Measurements from ENCODE around the gene PLCG2.
"Not testable (repeated sequence)": the region's sequence is repeated elsewhere in the genome, so short reads cannot be mapped to it uniquely, and the experiment has no call there.

Gene PLCG2

DNA sequence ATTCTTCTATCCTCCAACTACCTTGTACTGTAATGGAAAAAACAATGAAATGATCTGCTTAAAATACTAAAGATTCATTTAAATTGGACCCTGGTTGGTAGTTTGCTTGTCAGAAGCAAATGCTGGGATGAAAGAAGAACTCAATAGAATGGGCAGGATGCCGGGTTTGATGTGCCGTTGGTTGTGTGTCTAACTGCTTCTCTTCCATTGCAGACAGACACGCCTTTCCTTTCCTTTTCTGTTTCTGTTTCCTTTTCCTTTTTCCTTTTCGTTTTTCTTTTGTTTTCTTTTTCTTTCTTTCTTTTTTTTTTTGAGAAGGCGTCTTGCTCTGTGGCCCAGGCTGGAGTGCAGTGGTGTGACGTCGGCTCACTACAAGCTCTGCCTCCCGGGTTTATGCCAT lies 64.6 kb downstream of the PLCG2 start:
- DNase-seq (ENCODE audit: low read depth), result no peak

DNA sequence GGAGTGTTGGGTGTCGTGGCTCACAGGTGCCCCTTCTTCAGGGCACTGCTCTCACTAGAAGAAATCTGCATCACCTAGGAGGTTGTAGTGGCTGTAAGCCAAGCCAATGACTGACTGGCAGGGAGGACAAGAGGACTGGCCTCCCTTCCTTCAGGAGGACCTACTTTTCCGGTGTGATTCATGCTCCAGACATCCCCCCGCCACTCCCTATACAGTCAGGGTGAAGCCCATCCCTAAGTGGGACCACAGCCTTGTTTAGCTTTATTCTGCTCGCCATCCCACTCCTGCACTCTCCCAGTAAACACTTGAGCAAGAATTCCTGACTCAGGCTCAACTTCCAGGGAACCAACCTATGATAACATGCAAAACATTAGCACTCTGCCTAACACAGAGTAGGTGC lies 67.0 kb downstream of the PLCG2 start:
- no peak for DNase-seq (ENCODE audit: low read depth)

DNA sequence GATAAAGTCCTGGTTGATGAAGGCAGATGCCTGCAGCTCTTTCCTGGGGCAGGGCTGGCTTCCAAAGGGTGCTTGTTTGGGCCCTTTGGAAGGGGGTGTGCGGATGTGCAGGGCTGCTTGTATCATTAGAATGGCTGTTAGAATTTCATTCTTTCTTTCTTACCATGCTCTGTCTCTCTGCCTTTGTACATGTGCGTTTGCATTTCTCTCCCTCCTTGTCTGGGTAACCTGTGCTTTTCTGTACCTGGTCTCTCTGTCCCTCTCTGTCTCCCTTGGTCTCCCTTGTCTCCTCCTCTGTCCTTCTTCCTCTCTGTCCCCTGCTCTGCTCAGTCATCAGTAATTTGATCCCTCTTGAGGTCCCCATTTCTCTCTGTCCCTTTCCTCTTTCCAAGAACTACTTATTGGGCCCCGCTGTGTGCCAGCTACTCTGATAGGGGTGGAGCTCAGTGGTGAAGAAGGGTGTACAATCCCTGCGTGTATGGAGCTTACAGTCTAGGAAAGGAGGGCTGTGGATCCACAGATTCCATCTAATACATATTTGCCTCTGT lies 69.3 kb downstream of the PLCG2 start:
- DNase-seq (ENCODE audit: low read depth), result no peak

DNA sequence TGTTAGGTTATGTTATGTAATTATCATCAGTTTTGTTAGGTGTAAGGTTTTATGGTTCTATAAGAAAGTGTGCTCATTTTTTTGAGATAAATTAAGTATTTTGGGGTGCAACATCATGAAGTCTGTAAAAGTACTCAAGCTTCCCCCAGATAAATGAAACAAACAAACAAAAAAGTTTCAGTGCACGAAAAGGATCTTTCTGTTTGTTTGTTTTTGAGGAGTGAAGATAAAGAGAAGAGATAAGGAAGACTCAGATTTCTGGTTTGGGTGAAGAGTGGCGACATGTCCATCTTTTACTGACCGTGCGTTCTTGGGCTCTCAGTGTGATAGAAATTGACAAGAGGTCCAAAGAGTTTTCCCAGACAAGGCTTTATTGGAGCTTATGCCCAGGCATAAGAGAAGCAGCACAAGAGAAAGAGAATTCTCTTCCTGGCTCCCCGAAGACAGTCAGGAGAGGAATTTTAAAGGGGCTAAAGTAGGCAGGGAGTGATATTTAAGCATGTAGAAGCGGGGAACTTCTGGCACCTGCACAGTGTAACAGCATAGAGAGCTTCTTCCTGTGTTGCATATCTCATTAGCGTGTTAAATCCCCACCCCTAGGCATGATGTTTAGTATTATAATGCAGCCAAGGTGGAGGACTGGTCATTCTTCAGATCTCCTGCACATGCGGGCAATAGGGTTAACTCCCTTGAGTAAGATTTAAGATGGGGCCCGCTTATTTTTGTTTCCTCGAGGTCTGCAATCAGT lies 71.3 kb downstream of the PLCG2 start:
- DNase-seq (ENCODE audit: low read depth), result no peak

DNA sequence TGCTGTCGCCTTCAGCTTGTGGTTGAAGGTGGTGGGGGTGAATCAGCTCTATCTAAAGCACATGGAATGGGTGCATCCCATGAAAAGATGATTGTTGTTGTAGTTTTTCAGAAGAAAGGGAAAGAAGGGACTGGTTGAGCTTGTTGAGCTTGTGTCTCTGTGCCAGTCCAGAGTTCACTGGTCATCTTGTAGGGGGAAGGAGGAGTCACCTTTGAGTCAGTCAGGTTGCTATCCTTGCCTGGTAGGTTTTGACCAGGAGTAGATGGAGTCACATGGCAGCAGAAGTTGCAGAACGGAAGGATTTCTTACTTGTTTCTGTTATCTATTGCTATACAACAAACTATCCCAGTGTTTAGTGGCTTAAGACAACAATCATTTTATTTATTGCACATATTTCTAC lies 73.3 kb downstream of the PLCG2 start:
- DNase-seq (ENCODE audit: low read depth), result no peak

DNA sequence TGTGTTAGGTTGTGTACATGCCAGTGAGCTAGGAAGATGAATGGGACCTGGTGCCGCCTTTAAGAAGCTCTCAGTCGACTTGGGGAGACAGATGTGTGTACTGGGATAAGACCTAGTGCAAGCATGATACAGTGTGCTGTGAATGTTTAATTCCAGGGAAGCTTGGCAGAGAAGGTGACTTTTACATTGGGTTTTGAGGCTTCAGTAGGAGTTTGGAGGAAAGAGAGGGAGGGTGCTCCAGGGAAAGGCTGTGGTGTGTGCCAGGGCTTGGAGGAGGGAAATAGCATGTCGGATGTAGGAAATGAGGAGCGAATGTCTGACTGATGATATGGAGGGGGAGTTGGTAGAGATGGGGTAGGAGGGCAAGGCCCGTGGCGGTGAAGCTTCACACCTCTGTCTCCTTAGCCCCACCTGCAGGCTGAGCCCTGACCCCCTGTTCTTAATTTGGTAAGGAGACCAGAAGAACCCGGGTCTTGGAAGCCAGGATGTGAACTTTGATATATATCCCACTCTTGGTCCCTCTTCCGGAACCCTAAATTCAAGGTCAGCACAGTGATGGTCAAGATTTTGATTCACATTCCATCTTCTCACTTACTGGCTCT lies 76.6 kb downstream of the PLCG2 start:
- no peak for DNase-seq (ENCODE audit: low read depth)

DNA sequence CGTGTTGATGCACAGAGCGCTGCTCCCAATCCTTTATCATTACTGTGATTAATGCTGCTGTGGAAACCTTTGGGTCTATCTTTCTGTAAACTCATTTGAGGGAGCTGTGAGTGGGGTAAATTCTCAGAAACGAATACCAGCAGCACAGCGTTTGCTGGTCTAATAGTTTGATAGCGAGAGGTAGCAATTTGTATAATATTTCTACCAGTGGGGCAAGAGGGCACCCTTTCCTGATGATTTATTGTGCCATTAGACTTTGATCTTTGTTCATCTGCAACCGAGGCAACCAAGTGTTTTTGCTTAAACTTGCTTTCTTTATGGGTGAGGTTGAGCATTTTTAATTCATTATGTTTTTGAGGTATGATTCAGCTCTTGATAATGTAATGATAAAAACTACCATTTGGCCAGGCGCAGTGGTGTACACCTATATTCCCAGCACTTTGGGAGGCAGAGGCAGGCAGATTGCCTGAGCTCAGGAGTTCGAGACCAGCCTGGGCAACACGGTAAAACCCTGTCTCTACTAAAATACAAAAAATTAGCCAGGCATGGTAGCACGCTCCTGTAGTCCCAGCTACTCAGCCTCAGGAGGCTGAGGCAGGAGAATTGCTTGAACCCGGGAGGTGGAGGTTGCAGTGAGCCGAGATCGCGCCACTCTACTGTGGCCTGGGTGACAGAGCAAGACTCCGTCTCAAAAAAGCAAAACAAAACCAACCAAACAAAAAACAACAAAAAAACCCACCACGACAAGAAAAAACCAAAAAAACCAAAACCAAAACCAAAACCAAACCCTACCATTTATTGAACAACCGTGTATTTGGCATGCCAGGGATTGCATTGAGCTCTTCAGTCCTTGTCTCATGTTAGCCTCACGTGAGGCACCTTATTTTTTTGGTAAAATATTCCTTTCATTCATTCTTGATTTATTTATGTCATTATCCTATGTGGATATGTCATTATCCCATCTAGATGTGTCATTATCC lies 81.5 kb downstream of the PLCG2 start:
- no peak for DNase-seq (ENCODE audit: low read depth)

DNA sequence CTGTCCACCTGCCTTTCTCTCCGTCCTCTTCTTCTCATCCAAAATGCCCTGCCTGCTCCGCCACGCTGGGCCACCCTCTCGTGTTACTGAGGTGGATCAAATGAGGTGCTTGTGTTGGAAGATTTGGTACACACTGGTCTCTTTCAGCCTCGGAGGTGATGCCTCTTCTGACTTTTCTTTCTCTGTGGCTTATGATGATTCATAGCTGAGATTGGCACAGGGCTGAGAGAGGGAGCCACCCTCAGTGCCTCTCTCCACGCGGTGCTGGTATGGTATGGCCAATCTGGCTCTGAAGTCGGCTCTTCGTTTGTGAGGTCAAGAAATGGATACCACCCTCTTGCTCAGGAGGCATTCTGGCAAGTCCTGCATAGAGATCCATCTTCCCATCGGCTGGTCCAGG lies 82.4 kb downstream of the PLCG2 start:
- no peak for DNase-seq (ENCODE audit: low read depth)

DNA sequence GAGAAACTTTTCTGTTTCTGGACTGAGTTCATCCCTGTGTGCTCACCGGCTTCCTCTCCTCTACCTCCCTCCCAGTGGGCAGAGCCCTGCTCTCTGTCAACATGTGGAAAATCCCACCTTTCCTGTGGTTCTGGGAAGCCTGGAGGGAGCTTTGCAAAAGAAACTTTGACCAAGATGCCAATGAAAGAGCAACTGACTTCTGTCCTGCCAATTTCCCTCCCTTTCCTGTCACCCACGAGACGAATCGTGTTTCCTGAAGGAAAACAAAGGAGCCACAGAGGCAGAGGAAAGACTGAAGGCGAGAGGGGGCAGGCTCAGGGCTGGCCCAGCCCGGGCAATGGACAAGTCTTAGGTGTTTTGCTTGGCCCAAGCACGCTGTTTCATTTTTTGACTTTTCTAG lies 82.8 kb downstream of the PLCG2 start:
- no peak for DNase-seq (ENCODE audit: low read depth)

DNA sequence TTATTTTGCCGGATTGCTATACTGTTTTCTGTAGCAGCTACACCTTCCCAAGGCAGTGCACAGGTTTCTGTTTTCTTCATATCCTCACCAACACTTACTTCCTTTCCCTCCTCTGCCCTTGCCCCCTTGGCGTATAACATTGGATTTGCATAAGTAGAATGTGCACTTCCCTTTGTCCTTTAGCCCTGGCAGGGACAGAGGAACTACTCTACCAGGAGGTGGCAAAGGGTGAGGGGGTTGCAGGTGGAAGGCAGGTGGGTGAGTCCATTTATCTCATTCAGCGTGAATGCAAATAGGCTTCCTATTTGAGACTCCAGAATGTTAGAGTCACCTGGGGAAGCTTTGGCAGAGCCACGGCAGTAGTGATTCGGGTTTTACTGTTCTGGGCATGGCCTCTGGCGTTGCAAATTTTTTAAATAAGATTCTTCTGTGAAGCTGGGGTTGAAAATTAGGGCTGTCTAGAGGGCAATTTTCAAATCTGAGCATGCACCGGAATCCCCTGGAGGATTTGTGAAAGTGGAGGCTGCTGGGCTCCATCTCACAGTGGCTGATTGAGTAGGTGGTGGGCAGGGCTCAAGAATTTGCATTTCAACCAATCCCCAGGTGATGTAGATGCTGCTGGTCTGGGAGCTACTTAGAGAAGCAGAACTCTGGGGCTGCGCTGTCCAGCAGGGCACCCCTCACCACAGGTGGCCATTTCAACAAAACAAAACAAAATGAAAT lies 84.7 kb downstream of the PLCG2 start:
- DNase-seq (ENCODE audit: low read depth), result no peak

DNA sequence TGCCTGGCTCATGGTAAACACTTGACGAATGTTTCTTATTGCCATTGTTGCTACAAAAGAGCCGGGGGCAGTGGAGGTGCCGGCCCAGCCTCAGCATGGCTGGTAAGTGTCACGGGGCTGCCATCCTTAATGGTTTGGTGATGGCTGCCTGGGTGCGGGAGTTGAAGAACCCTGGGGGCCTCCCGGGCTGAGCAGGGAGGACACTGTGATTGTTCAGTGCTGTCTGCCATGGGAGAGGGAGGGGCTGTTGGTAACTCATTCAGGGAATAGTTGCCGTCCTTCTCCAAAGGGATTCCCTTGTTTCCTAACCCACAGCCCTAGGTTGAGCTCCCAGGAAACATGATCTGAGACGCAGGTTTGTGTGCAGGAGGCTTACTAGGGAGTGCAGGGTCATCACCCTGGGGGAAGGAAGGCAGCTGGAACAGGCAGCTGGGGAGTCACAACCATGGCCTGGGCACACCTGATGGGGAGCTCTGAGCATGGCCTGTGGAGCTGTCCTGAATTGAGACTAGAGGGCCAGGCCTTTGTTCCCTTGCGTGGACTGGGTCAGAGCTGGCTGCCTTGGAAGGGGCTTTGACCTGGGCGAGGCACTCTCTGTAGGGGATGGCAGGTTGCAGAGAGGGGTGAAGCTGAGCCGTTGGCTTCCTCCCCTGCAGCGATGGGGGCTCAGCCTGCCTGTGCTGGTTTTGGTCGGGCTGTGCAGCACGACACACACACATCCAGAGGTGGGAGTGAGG lies 85.7 kb downstream of the PLCG2 start:
- no peak for DNase-seq (ENCODE audit: low read depth)

DNA sequence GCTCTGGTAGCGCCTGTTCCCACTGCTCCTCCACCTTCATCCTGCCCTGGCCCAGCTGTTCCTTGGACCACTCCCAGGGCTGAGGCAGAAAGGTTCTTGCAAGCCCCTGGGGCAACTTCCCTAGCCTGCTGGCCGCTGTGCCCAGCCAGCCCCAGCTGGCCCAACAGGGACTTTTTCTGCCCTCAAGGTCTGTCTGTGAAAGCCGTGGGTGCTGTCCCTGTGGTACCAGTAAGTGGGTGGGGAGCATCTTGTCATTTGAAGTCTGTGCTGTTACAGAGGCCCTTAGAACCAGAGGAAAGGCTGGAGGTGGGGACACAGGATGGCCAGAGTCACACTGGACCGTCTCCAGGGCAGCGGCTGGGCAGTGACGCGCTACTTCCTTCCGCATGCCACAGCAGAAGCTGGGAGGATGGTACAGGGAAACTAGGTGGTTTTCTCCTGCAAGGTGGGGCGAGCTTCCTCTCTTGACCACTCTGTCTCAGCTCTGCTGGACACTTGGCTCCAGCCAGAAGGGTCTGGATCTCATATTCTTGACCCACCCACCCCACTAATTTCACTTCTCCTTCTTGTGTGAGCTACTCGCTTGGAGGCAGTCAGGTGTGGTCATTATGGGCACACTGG lies 87.8 kb downstream of the PLCG2 start:
- DNase-seq (ENCODE audit: low read depth), result no peak

DNA sequence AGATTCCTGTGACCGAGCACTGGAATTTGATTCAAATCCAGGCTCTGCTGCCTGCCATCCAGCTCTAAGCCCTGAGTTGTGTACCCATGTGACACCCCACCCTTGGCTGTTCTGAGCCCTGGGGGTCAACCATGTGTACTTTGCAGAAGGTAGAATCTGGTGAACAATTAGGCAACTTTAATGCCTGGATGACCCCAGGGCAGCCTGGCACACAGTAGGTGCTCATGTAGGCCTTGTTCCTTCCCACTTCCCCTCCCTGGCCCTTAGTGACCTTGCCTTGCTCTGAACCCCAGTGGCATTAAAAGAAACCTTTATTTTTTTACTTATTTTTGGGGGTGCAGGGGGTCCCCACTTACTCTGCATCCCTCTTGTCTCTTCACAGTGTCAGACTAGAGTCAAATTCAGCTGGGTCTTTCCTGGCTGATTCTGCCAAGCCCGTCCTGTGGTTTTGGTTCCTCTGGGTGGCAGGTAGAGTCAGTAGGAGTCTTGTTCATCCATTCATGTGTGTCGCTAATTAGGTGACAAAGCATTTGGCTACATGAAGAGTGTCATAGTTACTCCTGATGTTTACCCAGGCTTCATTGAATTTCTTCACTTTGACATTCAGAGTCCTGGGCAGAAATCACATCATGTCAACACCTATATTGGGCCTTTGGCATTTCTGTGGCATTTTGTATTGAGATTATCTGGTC lies 89.1 kb downstream of the PLCG2 start:
- no peak for DNase-seq (ENCODE audit: low read depth)

DNA sequence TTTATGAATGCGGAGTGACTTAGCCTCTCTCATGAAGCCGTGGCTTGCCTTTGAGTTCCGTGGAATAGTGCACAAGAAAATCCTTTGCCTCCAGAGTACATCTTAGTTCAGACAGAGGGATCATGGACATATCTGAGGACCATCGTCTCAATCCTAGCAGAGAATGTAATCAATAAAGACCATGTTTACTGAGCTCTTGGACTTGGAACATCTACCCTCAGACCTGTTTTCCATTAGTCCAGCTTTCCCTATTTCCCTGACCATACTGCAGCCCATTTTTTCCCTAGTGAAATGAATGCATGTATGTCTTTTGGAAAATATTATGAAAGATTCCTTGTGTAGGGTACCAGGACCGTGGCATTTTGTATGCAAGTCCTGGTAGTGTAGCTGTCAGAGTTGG lies 90.2 kb downstream of the PLCG2 start:
- DNase-seq (ENCODE audit: low read depth), result no peak

DNA sequence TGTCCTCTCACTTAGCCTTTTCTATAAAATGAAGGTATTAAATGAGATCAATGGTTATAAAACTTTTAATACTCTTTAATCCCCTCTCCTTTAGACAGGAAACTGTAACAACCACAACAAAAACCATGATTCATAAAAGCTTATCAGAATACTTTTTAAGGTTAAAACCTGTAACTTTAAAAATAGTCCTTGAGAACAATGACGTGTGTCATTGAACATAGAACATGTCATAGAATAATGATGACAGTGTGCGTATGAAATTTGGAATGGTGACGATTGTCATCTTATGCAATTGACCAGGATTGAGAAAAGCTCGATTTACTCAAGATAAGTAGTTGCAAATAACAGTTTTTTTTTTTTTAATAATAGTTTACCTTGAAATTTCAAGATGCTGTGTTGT lies 94.1 kb downstream of the PLCG2 start:
- no peak for DNase-seq (ENCODE audit: low read depth)

DNA sequence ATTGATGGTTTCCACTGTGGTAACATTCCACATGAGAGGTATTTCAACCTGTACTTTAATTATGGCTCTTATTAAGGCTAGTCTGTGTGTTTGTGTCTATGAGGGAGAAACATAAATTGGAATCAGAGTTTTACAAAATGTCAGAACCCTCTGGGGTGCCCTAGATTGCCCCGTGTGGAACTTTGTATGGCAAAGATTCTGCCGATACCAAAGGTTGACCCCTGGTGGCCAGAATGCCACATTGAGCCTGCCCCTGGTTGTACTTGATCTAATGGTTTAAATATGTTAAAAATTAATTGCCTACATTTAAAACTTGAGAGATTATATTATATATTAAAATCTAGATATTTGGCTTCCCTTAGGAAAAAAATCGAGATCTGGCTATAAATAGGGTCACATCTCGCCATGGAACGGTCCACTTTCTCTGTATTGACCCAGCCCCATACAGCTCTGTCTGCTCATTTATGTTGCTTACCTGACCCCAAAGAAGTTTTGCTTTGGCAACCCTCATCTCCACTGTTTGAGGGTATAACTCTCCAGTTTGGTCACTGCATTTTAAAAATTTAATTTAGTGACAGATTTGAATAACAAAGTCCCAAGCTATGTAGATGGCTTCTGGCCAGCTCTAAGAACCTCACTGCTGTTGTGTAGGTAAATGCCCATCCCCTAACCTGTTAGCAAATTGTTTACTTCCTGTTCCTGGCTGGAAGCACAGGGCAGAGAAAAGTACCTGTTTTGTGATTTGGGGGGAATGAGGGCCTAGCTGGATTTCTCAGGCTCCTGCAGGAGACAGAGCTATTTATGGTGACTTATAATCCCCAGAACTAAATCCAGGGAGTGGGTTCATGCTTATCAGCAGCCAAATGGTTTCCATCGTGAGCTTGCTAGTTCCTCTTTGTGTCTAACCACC lies 95.0 kb downstream of the PLCG2 start:
- no peak for DNase-seq (ENCODE audit: low read depth)

DNA sequence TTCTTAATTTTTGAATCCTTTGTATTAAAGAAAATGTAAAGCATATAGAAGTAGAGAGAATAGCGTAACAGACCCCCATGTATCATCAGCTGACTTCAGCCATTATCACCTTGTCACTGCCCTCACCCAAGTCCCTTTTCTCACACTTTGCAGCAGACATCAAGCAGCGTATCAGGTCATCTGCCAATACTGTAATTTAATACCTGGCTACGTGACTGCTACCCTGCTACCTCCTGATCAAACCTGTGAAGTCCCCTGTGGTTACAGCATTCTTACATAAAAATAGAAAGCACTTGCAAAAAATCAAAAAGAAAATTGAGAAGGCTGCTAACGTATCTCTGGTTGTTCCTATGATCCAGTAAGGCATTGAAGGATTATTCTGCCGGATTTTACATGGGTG lies 96.4 kb downstream of the PLCG2 start:
- DNase-seq (ENCODE audit: low read depth), result no peak

DNA sequence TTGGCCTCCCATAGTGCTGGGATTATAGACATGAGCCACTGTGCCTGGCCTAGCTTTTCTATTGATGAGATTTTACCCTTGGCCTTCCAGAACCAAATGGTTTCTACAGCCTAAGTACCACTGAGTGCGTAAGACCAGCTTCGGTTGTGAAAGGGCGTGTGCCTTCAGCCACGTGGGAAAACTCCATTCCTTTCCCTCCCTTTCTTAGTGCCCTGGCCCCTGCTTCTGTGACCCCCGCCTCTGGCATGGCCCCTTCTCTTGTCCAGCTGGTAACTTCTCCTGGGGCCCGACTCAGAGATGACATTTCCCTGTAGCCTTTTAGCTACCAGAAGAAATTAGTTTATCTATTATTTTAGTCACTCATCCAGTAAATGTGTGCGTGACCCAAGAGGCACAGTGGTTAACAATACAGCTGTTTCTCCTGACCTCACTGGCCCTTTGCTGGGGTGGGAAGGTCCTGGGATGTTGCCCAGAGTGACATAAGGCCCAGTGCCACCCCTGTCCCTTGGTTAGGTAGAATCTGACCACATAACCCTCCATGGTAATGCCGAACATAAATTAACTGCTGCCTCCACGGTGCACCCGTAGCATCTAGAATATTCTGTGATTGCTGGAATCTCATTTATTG lies 97.3 kb downstream of the PLCG2 start:
- DNase-seq (ENCODE audit: low read depth), result no peak

DNA sequence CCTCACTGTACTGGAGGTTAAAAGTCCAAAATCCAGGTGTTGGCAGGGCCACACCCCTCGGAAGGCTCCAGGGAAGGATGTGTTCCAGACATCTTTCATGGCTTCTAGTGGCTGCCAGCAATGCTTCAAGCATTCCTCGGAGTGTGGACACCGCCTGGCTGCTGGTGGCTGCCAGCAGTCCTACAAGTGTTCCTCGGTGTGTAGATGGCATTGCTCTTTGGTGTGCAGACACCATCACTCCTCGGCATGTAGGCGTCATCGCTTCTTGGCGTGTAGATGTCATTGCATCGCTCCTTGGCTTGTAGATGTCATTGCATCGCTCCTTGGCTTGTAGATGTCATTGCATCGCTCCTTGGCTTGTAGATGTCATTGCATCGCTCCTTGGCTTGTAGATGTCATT lies 98.4 kb downstream of the PLCG2 start:
- not testable (repeated sequence) for DNase-seq (ENCODE audit: low read depth)

Measured in stimulated activated CD8-positive, alpha-beta memory T cell treated with anti-CD3 and anti-CD28 coated beads, Interleukin-12 subunit alpha, Interleukin-12 subunit beta, amount 100 ng/mL, for 4 hours (primary cell).